IMR-90 (cell line): ENCODE data around the gene CNPPD1. TPM values are rescaled to one million over a fixed set of nuclear protein-coding genes. Genes with fewer than 3 reads are reported as not detected.

Experiments used
- ATAC-seq: fragments of 200-7000 bp; cut with Tn5 transposase; 2 replicates; pipeline ENCODE4 v1.9.1; 2020; ENCODE audit warnings: low read depth, mild to moderate bottlenecking, moderate library complexity
- BruUV-seq: library from RNA; stranded (reverse); fragments of 400-500 nt; replicated peaks from 2 replicates; lab custom pipeline; 2021; lab: Mats Ljungman, UMichigan
- CTCF ChIA-PET: fragments of 300-600 bp; formaldehyde crosslinking; extraction: SDS; loops from one replicate; lab custom pipeline; 2021; ENCODE audit warnings: antibody characterized with exemption; lab: Yijun Ruan, JAX
- POLR2A ChIA-PET: fragments of 300-600 bp; sonication (Branson Sonifier 250); formaldehyde crosslinking; loops from one replicate; lab custom pipeline; 2022; ENCODE audit warnings: antibody characterized with exemption; ENCODE audit not compliant: unreplicated experiment; lab: Charles Lee
- DNase-seq: peaks from one replicate; pipeline ENCODE4 v3.0.0; 2013
- H2AFZ ChIP-seq: replicated peaks from 2 replicates; pipeline ENCODE3; 2013; ENCODE audit warnings: low read length, mild to moderate bottlenecking; ENCODE audit not compliant: poor library complexity
- H2AK5ac ChIP-seq: 2 replicates; pipeline ENCODE4 v1.6.1; 2013; ENCODE audit warnings: low read depth, low read length, inconsistent platforms
- H2AK9ac ChIP-seq: replicated peaks from 2 replicates; pipeline ENCODE3; 2013; ENCODE audit warnings: mild to moderate bottlenecking, low read depth, low read length, moderate library complexity; ENCODE audit not compliant: poor library complexity
- H2BK120ac ChIP-seq: 2 replicates; pipeline ENCODE4 v1.6.1; 2013; ENCODE audit warnings: low read depth, low read length, inconsistent platforms
- H2BK15ac ChIP-seq: 3 replicates; pipeline ENCODE4 v1.6.1; 2013; ENCODE audit warnings: low read depth, low read length, inconsistent platforms
- H2BK20ac ChIP-seq: 2 replicates; pipeline ENCODE4 v1.6.1; 2013; ENCODE audit warnings: low read depth, mild to moderate bottlenecking, inconsistent platforms, low read length, moderate library complexity
- H2BK5ac ChIP-seq: 2 replicates; pipeline ENCODE4 v1.6.1; 2013; ENCODE audit warnings: mild to moderate bottlenecking, low read depth, low read length, inconsistent platforms; ENCODE audit not compliant: poor library complexity, severe bottlenecking
- H3K14ac ChIP-seq: replicated peaks from 2 replicates; pipeline ENCODE4 v1.6.1; 2013; ENCODE audit warnings: low read depth, low read length, inconsistent platforms
- H3K18ac ChIP-seq: 2 replicates; pipeline ENCODE4 v1.6.1; 2013; ENCODE audit warnings: low read depth, low read length, control low read depth
- H3K23ac ChIP-seq: 2 replicates; pipeline ENCODE4 v1.6.1; 2013; ENCODE audit warnings: low read depth, low read length, inconsistent platforms
- H3K27ac ChIP-seq: 2 replicates; pipeline ENCODE4 v1.5.1; 2013; ENCODE audit warnings: mild to moderate bottlenecking, control low read depth, low read length; ENCODE audit not compliant: insufficient read depth
- H3K27me3 ChIP-seq: 2 replicates; pipeline ENCODE4 v1.6.1; 2013; ENCODE audit warnings: low read length; ENCODE audit not compliant: control insufficient read depth, insufficient read depth
- H3K36me3 ChIP-seq: 2 replicates; pipeline ENCODE4 v1.6.1; 2013; ENCODE audit warnings: low read length, mixed read lengths; ENCODE audit not compliant: control insufficient read depth, insufficient read depth
- H3K4ac ChIP-seq: 2 replicates; pipeline ENCODE4 v1.6.1; 2013; ENCODE audit warnings: low read depth, low read length, inconsistent platforms
- H3K4me1 ChIP-seq: 2 replicates; pipeline ENCODE4 v1.6.1; 2013; ENCODE audit warnings: low read length, mixed read lengths; ENCODE audit not compliant: control insufficient read depth, insufficient read depth
- H3K4me2 ChIP-seq: 2 replicates; pipeline ENCODE4 v1.6.1; 2013; ENCODE audit warnings: low read depth, mild to moderate bottlenecking, control low read depth, low read length, moderate library complexity
- H3K4me3 ChIP-seq: 2 replicates; pipeline ENCODE4 v1.5.1; 2013; ENCODE audit warnings: low read depth, mild to moderate bottlenecking, control low read depth, low read length, moderate library complexity; ENCODE audit not compliant: insufficient read depth
- H3K56ac ChIP-seq: 2 replicates; pipeline ENCODE4 v1.6.1; 2013; ENCODE audit warnings: low read length, inconsistent platforms; ENCODE audit not compliant: insufficient read depth; ENCODE audit errors: extremely low read depth
- H3K79me1 ChIP-seq, 2 experiments: 2 replicates each; pipeline ENCODE4 v1.6.1; 2013; ENCODE audit warnings: low read length in 2 of 2, inconsistent platforms in 1 of 2, low read depth in 1 of 2
- H3K9ac ChIP-seq: 2 replicates; pipeline ENCODE4 v1.6.1; 2013; ENCODE audit warnings: low read depth, low read length, control low read depth
- H3K9me1 ChIP-seq: 2 replicates; pipeline ENCODE4 v1.6.1; 2013; ENCODE audit warnings: low read length, inconsistent platforms; ENCODE audit not compliant: insufficient read depth
- H3K9me3 ChIP-seq: 2 replicates; pipeline ENCODE4 v1.6.1; 2013; ENCODE audit warnings: low read length; ENCODE audit not compliant: control insufficient read depth, insufficient read depth
- H4K20me1 ChIP-seq: 2 replicates; pipeline ENCODE4 v1.6.1; 2013; ENCODE audit warnings: low read length, inconsistent platforms; ENCODE audit not compliant: insufficient read depth
- H4K5ac ChIP-seq: 2 replicates; pipeline ENCODE4 v1.6.1; 2013; ENCODE audit warnings: mild to moderate bottlenecking, low read depth, low read length, control low read depth
- H4K8ac ChIP-seq, 2 experiments: 2 replicates each; pipeline ENCODE4 v1.6.1; 2013; ENCODE audit warnings: low read depth in 2 of 2, low read length in 2 of 2, control low read depth in 1 of 2, inconsistent platforms in 1 of 2
- H4K91ac ChIP-seq: 2 replicates; pipeline ENCODE4 v1.6.1; 2013; ENCODE audit warnings: low read depth, low read length, inconsistent platforms; ENCODE audit not compliant: insufficient read depth
- BHLHE40 ChIP-seq: fragments of 150-350 bp; IDR thresholded peaks from 2 replicates; pipeline ENCODE4 v1.6.1; 2016; ENCODE audit warnings: mild to moderate bottlenecking, low read depth, low read length
- WGBS, 2 experiments: methylation state at CpG; one replicate each; pipeline versions ENCODE4 v1.1.5 to v1.1.7; 2013; ENCODE audit warnings: missing lambda C conversion rate in 2 of 2; ENCODE audit not compliant: insufficient read length in 1 of 2; ENCODE audit errors: extremely low coverage in 2 of 2; 5-methylcytosine and 5-hydroxymethylcytosine counted together
- dilution Hi-C: fragments of 300-500 bp; cut with HindIII; formaldehyde crosslinking; loops from one replicate; pipeline ENCODE4 v1.14.3; 2018; ENCODE audit warnings: low sequenced_read_pairs; ENCODE audit not compliant: unreplicated experiment
- in situ Hi-C: fragments of 300-500 bp; cut with MboI; formaldehyde crosslinking; loops from 3 replicates; pipeline ENCODE4 v1.14.3; 2019; ENCODE audit warnings: low sequenced_read_pairs, inconsistent platforms, mixed read lengths
- intact Hi-C: fragments of 100-400 bp; cut with micrococcal nuclease; formaldehyde crosslinking; loops from 2 replicates; pipeline ENCODE4 v1.10.0; 2022
- polyA plus RNA-seq, 3 experiments: library from polyadenylated mRNA; depleted of rRNA; stranded (reverse); fragments of >200 nt; gene quantifications; 2 replicates each; pipeline ENCODE4 v1.2.3, GENCODE V29; 2012; ENCODE audit warnings: low replicate concordance in 1 of 3
- total RNA-seq: library from RNA; depleted of rRNA; stranded (reverse); fragments of >200 nt; gene quantifications from 2 replicates; pipeline ENCODE4 v1.2.3, GENCODE V29; 2012

The CNPPD1 gene
- total and polyA plus RNA-seq, 2 of the 4 experiments (the other 2 are of a cell fraction) = 11.1 to 29.2 TPM

DNA sequence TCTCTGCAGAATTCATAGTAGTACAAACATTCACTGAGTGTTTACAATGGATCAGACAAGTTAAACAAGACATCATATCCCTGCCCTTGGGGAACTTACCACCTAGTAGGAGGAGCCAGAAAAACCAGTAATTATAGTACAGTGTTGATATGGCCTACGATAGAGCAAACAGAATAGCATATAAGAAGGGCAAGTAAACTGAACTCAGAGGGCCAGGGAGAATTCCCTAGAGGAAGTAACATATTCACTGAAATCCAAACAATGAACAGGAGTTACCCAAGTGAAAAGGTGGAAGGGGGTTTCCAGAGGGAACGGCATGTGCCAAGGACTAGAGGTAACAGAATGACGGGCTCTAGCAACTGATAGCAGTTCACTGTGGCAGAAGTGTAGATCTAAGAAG, 50.2 kb downstream of the CNPPD1 start:
- Histone ChIP-seq H3K27ac (no peak overlapping the region), H3K9me1 (peaks cover 9% of the 10 kb centered on the region), H3K4me1 (peaks cover 12% of the 10 kb centered on the region), H2AK5ac (no peak overlapping the region), H2BK5ac (no peak overlapping the region), H3K4ac (no peak overlapping the region), H3K18ac (no peak overlapping the region), H2AK9ac (no peak overlapping the region), H3K14ac (no peak overlapping the region), H3K4me3 (no peak overlapping the region), H2AFZ (no peak overlapping the region), H3K56ac (no peak overlapping the region), H4K5ac (no peak overlapping the region), H3K36me3 (no peaks in the 10 kb centered on the region), H3K9me3 (no peaks in the 10 kb centered on the region), H4K20me1 (no peaks in the 10 kb centered on the region), H4K8ac (no peak overlapping the region), H4K91ac (no peak overlapping the region), H3K4me2 (no peak overlapping the region), H2BK15ac (no peak overlapping the region), H3K27me3 (no peaks in the 10 kb centered on the region), H3K79me1 (no peaks in the 10 kb centered on the region; a peak in 1 of 4 replicates), H2BK20ac (no peak overlapping the region), H3K9ac (no peak overlapping the region), H3K23ac (no peak overlapping the region), H2BK120ac (no peak overlapping the region)
- WGBS, 2 experiments = 100% methylated on average over 1 of the region's 3 CpGs; no CpG with 5 or more reads in 1 of the 2 experiments
- no peak for ATAC-seq
- no TSS peak for BruUV-seq
- TF ChIP-seq BHLHE40 = no peak
- ChIA-PET CTCF (no interaction called here), POLR2A (no interaction called here)
- in situ Hi-C loops = no loop called here
- intact Hi-C loops = no loop called here
- dilution Hi-C loops = no loop called here
- DNase-seq = no peak
